HEK293 (cell line): ENCODE measurements around the gene TMEM170B.

Experiments used
- CTCF ChIA-PET: fragments of 350-600 bp; formaldehyde crosslinking; extraction: SDS; loops from one replicate; lab custom pipeline; 2021; ENCODE audit warnings: antibody characterized with exemption; lab: Yijun Ruan, JAX
- POLR2A ChIA-PET: fragments of 300-600 bp; formaldehyde crosslinking; extraction: SDS; loops from one replicate; lab custom pipeline; 2020; ENCODE audit warnings: antibody characterized with exemption, inconsistent platforms; lab: Yijun Ruan, JAX
- H3K27ac ChIP-seq: fragments of 200-500 bp; sonication (Bioruptor generic); 2 replicates; pipeline ENCODE4 v1.5.1; 2014; ENCODE audit warnings: low read depth, low read length, control low read depth, inconsistent platforms; ENCODE audit errors: extremely low read depth
- H3K36me3 ChIP-seq, 2 experiments: fragments of 200-500 bp in 1 of 2; sonication (Bioruptor generic) in 1 of 2; 1 replicate in 1 of 2; 2 replicates in 1 of 2; pipeline ENCODE4 v1.5.1; 2014 to 2017; ENCODE audit warnings: inconsistent platforms in 2 of 2, low read length in 2 of 2; ENCODE audit not compliant: control insufficient read depth in 2 of 2, insufficient read depth in 1 of 2
- H3K4me1 ChIP-seq: fragments of 200-500 bp; sonication (Bioruptor generic); 2 replicates; pipeline ENCODE4 v1.5.1; 2014; ENCODE audit warnings: mild to moderate bottlenecking, low read length, inconsistent platforms; ENCODE audit not compliant: control insufficient read depth, insufficient read depth
- H3K4me3 ChIP-seq: 2 replicates; pipeline ENCODE4 v1.5.1; 2011; ENCODE audit warnings: low read depth, mild to moderate bottlenecking, control low read depth, low read length, moderate library complexity
- H3K9me3 ChIP-seq: fragments of 200-500 bp; sonication (Bioruptor generic); 2 replicates; pipeline ENCODE4 v1.5.1; 2014; ENCODE audit warnings: low read depth, low read length, inconsistent platforms; ENCODE audit not compliant: control insufficient read depth, insufficient read depth
- HIC1 ChIP-seq: fragments of 450-650 bp; formaldehyde crosslinking; IDR thresholded peaks from 2 replicates; pipeline ENCODE4 v1.5.1; 2016; ENCODE audit warnings: missing biosample characterization, missing genetic modification characterization
- INSM2 ChIP-seq: fragments of 450-650 bp; formaldehyde crosslinking; IDR thresholded peaks from 2 replicates; pipeline ENCODE4 v1.5.1; 2016; ENCODE audit warnings: missing biosample characterization, missing genetic modification characterization
- OSR2 ChIP-seq: fragments of 450-650 bp; formaldehyde crosslinking; IDR thresholded peaks from 2 replicates; pipeline ENCODE4 v1.5.1; 2016; ENCODE audit warnings: missing biosample characterization, missing genetic modification characterization
- PRDM1 ChIP-seq: fragments of 450-650 bp; formaldehyde crosslinking; IDR thresholded peaks from 2 replicates; pipeline ENCODE4; 2016; ENCODE audit warnings: missing biosample characterization, missing genetic modification characterization
- RBAK ChIP-seq: fragments of 450-650 bp; formaldehyde crosslinking; IDR thresholded peaks from 2 replicates; pipeline ENCODE4 v1.5.1; 2016; ENCODE audit warnings: missing biosample characterization, missing genetic modification characterization
- TRIM28 ChIP-seq: IDR thresholded peaks from 2 replicates; pipeline ENCODE4 v1.6.1; 2011; ENCODE audit warnings: low read length, control low read depth, borderline replicate concordance
- ZBTB7A ChIP-seq: fragments of 450-650 bp; formaldehyde crosslinking; IDR thresholded peaks from 2 replicates; pipeline ENCODE4 v1.5.1; 2016; ENCODE audit warnings: low read depth, missing biosample characterization, missing genetic modification characterization
- ZFP41 ChIP-seq: fragments of 450-650 bp; formaldehyde crosslinking; IDR thresholded peaks from 2 replicates; pipeline ENCODE4 v1.5.1; 2016; ENCODE audit warnings: missing biosample characterization, missing genetic modification characterization, borderline replicate concordance
- ZNF175 ChIP-seq: fragments of 450-650 bp; formaldehyde crosslinking; IDR thresholded peaks from 2 replicates; pipeline ENCODE4 v1.5.1; 2016; ENCODE audit warnings: missing biosample characterization, missing genetic modification characterization
- ZNF2 ChIP-seq: fragments of 450-650 bp; formaldehyde crosslinking; IDR thresholded peaks from 2 replicates; pipeline ENCODE4 v1.5.1; 2016; ENCODE audit warnings: missing biosample characterization, missing genetic modification characterization
- ZNF211 ChIP-seq: fragments of 450-650 bp; formaldehyde crosslinking; IDR thresholded peaks from 2 replicates; pipeline ENCODE4 v1.5.1; 2016; ENCODE audit warnings: low read depth, missing biosample characterization, missing genetic modification characterization
- ZNF274 ChIP-seq, 2 experiments: fragments of 200-500 bp in 1 of 2; fragments of 450-650 bp in 1 of 2; sonication (Bioruptor generic) in 1 of 2; formaldehyde crosslinking in 1 of 2; IDR thresholded peaks; 2 replicates each; pipeline versions ENCODE4 v1.5.1 to v1.6.1; 2014 to 2016; ENCODE audit warnings: borderline replicate concordance in 1 of 2, inconsistent platforms in 1 of 2, low read length in 1 of 2, missing biosample characterization in 1 of 2, missing genetic modification characterization in 1 of 2
- ZNF335 ChIP-seq: fragments of 450-650 bp; formaldehyde crosslinking; conservative IDR thresholded peaks from 2 replicates; pipeline ENCODE4 v1.5.1; 2016; ENCODE audit warnings: missing biosample characterization, missing genetic modification characterization
- ZNF416 ChIP-seq: fragments of 450-650 bp; formaldehyde crosslinking; IDR thresholded peaks from 2 replicates; pipeline ENCODE4 v1.5.1; 2016; ENCODE audit warnings: missing biosample characterization, missing genetic modification characterization
- ZNF704 ChIP-seq: fragments of 450-650 bp; formaldehyde crosslinking; IDR thresholded peaks from 2 replicates; pipeline ENCODE4 v1.5.1; 2016; ENCODE audit warnings: missing biosample characterization, missing genetic modification characterization
- ZNF76 ChIP-seq: fragments of 450-650 bp; formaldehyde crosslinking; IDR thresholded peaks from 2 replicates; pipeline ENCODE4; 2016; ENCODE audit warnings: low read depth, missing biosample characterization, missing genetic modification characterization, borderline replicate concordance
- ZNF792 ChIP-seq: fragments of 450-650 bp; formaldehyde crosslinking; IDR thresholded peaks from 2 replicates; pipeline ENCODE4 v1.5.1; 2016; ENCODE audit warnings: missing biosample characterization, missing genetic modification characterization
- ZNF837 ChIP-seq: fragments of 450-650 bp; formaldehyde crosslinking; IDR thresholded peaks from 2 replicates; pipeline ENCODE4 v1.5.1; 2016; ENCODE audit warnings: missing biosample characterization, missing genetic modification characterization
- ZSCAN18 ChIP-seq: fragments of 450-650 bp; formaldehyde crosslinking; IDR thresholded peaks from 2 replicates; pipeline ENCODE4 v1.5.1; 2016; ENCODE audit warnings: missing biosample characterization, missing genetic modification characterization

Gene TMEM170B

GRCh38 chr6:11607383-11607782 lies 69.8 kb downstream of the TMEM170B start:
- no peak overlapping the region for H3K27ac ChIP-seq
- no peaks in the 10 kb centered on the region for H3K4me1 ChIP-seq
- no peaks in the 10 kb centered on the region for H3K9me3 ChIP-seq
- no peaks in the 10 kb centered on the region for H3K36me3 ChIP-seq
- no peak overlapping the region for H3K4me3 ChIP-seq
- TF ChIP-seq ZNF175 (tag by site-specific recombination) (no peak), INSM2 (tag by site-specific recombination) (no peak), ZNF335 (no peak), ZFP41 (tag by site-specific recombination) (no peak), TRIM28 (no peak)
- CTCF ChIA-PET: interaction anchor here (1.4 kb wide), 1 partner anchor 11 kb away, joined by 6 read pairs; no protein-coding TSS in a partner anchor
- POLR2A ChIA-PET: no interaction called here

- H3K9me3 ChIP-seq: no peaks in the 10 kb centered on the region
- POLR2A ChIA-PET: no interaction called here
- H3K4me1 ChIP-seq: no peaks in the 10 kb centered on the region
- H3K4me3 ChIP-seq: no peak overlapping the region
- no peak overlapping the region for H3K27ac ChIP-seq
- CTCF ChIA-PET: interaction anchor here (0.6 to 1.0 kb wide), 3 partner anchors 10 to 1099 kb away, joined by 3 to 4 read pairs (median 4); no protein-coding TSS in a partner anchor
- TF ChIP-seq ZBTB7A: no peak
- TF ChIP-seq ZNF76: no peak
- no peak for TF ChIP-seq OSR2 (tag by site-specific recombination)
- TF ChIP-seq ZNF211 (tag by site-specific recombination): no peak
- no peak for TF ChIP-seq ZFP41 (tag by site-specific recombination)
- no peak for TF ChIP-seq ZNF704 (tag by site-specific recombination)
- TF ChIP-seq ZNF792 (tag by site-specific recombination): no peak
- no peak for TF ChIP-seq ZNF416 (tag by site-specific recombination)
- no peak for TF ChIP-seq ZNF274 (IDR thresholded peaks at IDR 0.05; ENCODE audit: low read length)
- TF ChIP-seq ZNF274 (tag by site-specific recombination; IDR thresholded peaks at IDR 0.05; ENCODE audit: borderline replicate concordance): no peak
- no peaks in the 10 kb centered on the region for H3K36me3 ChIP-seq
Measured at GRCh38 chr6:11608600-11609323, 71.2 kb downstream of the TMEM170B start.

- ChIA-PET POLR2A (no interaction called here), CTCF (interaction anchor here (1.0 to 1.3 kb wide), 4 partner anchors 9 to 34 kb away, joined by 3 to 4 read pairs (median 4); no protein-coding TSS in a partner anchor)
- Histone ChIP-seq H3K27ac (no peak overlapping the region), H3K4me1 (no peaks in the 10 kb centered on the region), H3K36me3 (no peaks in the 10 kb centered on the region), H3K9me3 (no peaks in the 10 kb centered on the region), H3K4me3 (no peak overlapping the region)
- no peak for TF ChIP-seq PRDM1 (tag by site-specific recombination)
- TF ChIP-seq HIC1: no peak
- TF ChIP-seq ZSCAN18 (tag by site-specific recombination): no peak
- no peak for TF ChIP-seq ZBTB7A
- no peak for TF ChIP-seq ZNF837 (tag by site-specific recombination)
- TF ChIP-seq RBAK (tag by site-specific recombination): no peak
- no peak for TF ChIP-seq ZNF2 (tag by site-specific recombination)
Measured at GRCh38 chr6:11609324-11610071, 71.9 kb downstream of the TMEM170B start.
